NK-92 treated with Interleukin-12 subunit alpha and Interleukin-12 subunit beta, amount 100 ng/mL, for 24 hours (cell line): Measurements from ENCODE around the gene TTC21A.
"Not testable (repeated sequence)": the region's sequence is repeated elsewhere in the genome, so short reads cannot be mapped to it uniquely, and the experiment has no call there.

ENCODE experiments used
- DNase-seq: peaks from one replicate; lab custom pipeline; 2025; lab: John Stamatoyannopoulos, UW

Gene TTC21A

DNA sequence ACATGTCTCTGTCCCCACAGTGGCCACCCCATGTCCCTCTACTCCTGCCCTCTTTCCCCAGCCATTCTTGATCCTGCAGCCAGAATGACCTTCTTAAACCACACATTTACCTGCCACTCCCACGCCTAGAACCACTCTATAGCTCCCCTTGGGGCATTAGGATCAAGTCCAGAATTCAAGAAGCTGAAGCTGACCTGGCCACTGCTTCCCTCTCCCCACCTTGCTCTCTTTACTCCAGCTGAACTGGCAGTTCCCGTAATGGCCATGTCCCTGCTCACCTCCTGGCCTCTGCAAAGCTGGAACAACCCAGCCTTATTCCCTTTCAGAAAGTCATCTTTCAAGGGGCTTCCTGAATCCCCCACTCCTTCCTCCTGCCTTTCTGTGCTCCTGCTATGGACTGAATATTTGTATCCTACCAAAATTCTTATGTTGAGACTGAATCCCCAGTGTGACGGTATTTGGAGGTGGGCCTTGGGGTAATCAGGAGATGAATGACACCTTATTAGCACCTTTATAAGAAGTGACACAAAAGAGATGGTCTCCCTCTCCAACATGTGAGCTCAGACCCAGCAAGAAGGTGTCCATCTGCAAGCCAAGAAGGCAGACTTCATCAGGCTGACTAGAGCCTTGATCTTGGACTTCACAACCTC, 42.1 kb downstream of the TTC21A start:
- no peak for DNase-seq

GRCh38 chr3:39150148-39150802, 42.8 kb downstream of the TTC21A start:
- no peak for DNase-seq

- peak; percentile 24 for DNase-seq
Observed at GRCh38 chr3:39150803-39151631, 43.5 kb downstream of the TTC21A start.

- DNase-seq, result no peak
Observed at GRCh38 chr3:39153977-39154279, 46.4 kb downstream of the TTC21A start.

DNA sequence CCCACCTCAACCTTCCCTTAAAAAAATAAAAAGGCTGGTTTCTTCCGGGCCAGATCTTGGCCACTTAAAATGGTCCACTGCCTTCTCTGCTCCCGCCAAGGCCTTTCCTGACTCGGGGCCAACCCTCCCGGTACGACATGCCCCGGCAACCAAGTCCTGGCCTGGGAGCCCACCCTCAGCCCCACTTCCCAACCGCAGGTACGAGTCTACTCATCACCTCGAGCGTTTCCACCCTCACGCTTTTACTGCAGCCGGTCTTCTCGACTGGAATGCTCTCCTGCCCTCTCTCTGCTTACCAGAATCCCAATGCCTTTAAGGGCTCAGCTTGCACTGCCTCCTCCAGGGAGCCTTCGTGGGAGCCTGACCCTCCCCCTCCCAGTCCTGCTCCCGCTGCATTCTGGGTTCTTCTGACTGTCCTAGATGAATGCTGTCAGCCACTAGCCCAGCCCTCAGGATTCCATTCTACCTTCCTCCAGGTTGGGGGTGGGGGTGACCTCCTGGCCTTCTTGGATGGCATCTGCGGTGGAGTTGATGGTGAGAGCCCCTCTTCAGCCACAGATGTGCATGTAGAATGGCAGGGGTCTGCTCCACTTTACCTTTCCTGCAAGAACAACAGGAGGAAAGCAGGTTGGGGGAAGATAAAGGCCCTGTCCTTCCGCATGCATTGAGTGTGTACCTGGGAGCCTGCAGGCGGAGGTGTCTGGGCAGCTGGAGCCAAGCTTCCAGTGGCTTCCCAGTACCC, 47.0 kb downstream of the TTC21A start:
- DNase-seq, result no peak

DNA sequence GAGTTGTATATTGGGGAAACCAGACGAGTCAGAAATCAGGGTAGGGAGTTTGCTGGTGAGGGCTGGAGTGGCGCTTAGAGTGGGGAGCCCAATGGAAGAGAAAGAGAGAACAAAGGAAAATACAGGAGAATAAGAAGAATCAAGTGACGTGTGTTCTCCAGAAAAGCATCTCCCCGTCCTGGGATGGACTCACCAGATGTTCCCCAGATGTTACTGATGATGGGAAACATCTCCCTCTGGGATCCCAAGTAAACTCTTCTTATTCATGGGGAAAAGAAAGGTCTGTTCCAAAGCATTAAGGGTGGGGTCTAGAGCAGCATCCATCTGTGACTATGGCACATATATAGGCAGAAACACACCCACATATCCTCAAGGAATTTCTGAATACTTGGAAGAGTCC, 48.9 kb downstream of the TTC21A start:
- no peak for DNase-seq

GRCh38 chr3:39157359-39157758, 49.9 kb downstream of the TTC21A start:
- no peak for DNase-seq

- no peak for DNase-seq
Observed at GRCh38 chr3:39158148-39158715, 50.8 kb downstream of the TTC21A start.

GRCh38 chr3:39164414-39164813, 56.9 kb downstream of the TTC21A start:
- DNase-seq, result no peak

DNA sequence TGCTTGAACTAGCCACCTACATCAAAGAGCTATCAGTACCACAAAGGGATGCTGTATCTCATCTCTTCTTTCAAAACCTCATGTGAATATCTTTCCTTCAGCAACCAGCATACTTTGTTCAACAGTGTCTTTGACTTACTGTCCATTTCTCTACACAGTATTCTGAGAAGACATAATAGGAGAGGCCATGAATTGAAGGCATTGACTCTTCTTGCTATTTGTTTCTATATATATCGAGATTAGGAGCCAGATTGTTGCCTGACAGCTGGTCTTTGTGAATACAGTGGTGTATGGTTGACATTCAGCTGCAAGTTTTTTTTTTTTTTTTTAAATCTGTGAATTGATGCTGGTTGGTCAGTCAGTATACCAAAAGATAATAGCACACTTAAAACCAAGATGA, 58.0 kb downstream of the TTC21A start:
- no peak for DNase-seq

GRCh38 chr3:39166134-39166710, 58.7 kb downstream of the TTC21A start:
- no peak for DNase-seq

- no peak for DNase-seq
Observed at GRCh38 chr3:39166932-39167532, 59.6 kb downstream of the TTC21A start.

- DNase-seq, result no peak
Observed at GRCh38 chr3:39168156-39168780, 60.8 kb downstream of the TTC21A start.

- no peak for DNase-seq
Observed at GRCh38 chr3:39169712-39170111, 62.2 kb downstream of the TTC21A start.

- DNase-seq, result no peak
Observed at GRCh38 chr3:39170461-39170860, 63.0 kb downstream of the TTC21A start.

DNA sequence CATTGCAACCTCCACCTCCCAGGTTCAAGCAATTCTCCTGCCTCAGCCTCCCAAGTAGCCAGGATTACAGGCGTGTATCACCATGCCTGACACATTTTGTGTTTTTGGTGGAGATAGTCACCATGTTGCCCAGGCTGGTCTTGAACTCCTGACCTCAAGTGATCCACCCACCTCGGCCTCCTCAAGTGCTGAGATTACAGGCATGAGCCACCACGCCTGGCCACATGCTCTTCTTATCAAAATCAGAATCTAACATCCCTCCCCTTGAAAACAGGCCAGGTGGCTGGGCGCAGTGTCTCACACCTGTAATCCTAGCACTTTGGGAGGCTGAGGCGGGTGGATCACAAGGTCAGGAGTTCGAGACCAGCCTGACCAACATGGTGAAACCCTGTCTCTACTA, 63.4 kb downstream of the TTC21A start:
- DNase-seq, result not testable (repeated sequence)

- DNase-seq, result no peak
Observed at GRCh38 chr3:39171860-39172259, 64.4 kb downstream of the TTC21A start.

DNA sequence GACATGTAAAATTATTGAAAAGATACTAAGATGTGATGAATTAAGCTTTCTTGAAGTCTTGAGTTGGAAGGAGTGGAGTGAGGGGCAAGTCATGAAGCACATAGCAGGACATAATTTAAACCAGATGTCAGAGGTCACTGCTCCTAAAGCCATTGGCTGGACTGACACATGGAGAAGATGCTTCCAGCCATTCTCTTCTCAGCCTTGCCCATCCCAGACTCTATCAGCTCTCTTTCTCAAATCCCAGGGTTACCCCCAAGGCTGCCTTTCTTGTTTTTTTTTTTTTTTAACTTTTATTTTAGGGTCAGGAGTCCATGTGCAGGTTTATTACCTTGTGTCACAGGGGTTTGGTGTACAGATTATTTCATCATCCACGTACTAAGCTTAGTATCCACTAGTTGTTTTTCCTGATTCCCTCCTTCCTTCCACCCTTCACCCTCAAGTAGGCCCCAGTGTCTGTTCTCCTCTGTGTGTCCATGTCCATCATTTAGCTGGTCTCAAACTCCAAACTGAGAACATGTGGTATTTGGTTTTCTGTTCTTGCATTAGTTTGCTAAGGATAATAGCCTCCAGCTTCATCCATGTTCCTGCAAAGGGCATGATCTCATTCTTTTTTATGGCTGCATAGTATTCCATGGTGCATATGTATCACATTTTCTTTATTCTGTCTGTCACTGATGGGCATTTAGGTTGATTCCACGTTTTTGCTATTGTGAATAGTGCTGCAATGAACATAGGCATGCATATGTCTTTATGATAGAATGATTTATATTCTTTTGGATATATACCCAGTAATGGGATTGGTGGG, 66.0 kb downstream of the TTC21A start:
- no peak for DNase-seq

DNA sequence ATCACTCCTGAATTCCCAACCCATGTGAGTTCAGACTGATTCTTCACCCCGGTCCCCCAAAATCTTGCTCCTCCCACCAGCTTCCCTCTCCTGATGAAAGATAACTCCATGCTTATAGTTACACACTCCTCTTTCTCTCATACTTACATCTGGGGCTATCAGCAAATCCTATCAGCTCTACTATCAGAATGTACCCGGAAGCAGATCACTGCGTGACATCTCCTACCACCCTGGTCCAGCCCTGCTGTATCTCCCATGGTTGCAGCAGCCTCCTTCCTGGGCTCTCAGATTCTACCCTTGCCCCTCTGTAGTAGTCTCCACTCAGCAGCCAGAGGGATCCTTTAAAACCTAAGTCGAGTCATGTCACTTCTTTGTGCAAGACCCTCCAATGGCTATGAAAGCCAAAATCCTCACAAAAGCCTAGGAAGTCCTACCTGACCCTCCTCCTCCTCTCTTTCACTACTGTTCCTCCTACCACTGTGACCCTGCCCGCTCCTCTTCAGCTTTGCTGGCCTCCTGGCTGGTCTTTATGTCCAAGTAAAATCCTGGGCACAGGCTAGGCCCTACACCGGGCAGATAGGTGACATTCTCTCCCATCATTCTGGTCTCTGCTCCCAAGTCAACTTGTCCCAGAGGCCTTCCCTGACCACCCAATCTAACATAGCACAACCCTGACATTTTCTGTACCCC, 68.7 kb downstream of the TTC21A start:
- no peak for DNase-seq
